Uterus (tissue), 2 donors: ENCODE data around the gene S100A3.

Experiments
- POLR2A ChIP-seq, 2 donors: fragments of 450-650 bp; IDR thresholded peaks; one replicate each; pipeline ENCODE4 v1.6.1; 2016; ENCODE audit warnings: antibody characterized with exemption in 2 of 2, mild to moderate bottlenecking in 1 of 2, moderate library complexity in 1 of 2
- TF ChIP-seq, protein P1 (sequence below), 4 experiments: fragments of 200-600 bp in 2 of 4; fragments of 450-650 bp in 2 of 4; sonication (generic) in 2 of 4; IDR thresholded peaks; one replicate each; pipeline ENCODE4 v1.5.1; 2016 to 2019; ENCODE audit warnings: antibody characterized with exemption in 4 of 4, mild to moderate bottlenecking in 2 of 4, moderate library complexity in 1 of 4

DNA sequence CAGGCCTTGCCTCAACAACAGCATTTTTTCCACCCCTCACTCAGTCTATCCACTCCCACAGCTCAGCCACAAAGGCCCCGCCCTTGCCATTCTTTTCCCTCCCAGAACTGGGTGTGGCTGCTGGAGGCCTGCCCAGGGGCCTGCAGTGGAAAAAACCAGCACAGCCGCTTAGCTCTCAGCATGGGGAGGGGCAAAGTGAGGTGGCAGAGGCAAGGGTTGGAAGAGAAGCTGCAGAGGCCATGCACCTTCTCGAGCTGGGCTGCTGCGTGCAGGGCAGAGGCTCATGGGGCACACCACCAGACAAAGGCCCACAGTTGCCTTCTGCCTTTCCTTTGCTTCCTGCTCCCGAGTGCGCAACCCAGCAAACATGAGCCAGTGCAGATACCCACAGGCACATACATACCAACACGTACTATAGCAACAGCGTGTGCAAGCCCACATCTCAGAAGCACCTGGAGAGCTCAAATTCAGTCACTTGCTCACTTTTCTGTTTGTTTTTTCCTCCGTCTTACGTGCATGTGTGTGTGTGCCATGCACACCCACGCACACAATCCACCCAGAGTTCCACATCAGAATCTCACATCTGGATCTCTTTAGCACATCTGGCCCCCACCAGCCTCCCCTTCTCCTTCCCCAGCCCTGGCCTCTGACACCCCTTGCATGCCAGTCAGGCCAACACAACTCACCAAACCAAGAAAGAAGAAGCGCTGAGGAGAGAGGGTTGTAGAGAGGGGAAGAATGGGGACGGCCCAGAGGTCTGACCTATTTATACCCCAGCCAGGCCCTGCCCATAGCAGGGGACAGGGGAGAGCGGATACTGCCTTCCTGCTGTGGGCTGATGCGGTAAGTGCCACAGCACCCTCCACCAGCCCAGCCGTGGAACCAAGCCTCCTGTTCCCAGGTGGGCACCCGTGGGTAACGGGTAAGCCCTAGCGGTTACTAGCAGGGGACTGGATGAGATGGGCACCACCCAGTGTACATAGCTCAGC lies 3.7 kb downstream of the S100A3 start, which contains the start of gene S100A4:
- TF ChIP-seq, protein P1, sequence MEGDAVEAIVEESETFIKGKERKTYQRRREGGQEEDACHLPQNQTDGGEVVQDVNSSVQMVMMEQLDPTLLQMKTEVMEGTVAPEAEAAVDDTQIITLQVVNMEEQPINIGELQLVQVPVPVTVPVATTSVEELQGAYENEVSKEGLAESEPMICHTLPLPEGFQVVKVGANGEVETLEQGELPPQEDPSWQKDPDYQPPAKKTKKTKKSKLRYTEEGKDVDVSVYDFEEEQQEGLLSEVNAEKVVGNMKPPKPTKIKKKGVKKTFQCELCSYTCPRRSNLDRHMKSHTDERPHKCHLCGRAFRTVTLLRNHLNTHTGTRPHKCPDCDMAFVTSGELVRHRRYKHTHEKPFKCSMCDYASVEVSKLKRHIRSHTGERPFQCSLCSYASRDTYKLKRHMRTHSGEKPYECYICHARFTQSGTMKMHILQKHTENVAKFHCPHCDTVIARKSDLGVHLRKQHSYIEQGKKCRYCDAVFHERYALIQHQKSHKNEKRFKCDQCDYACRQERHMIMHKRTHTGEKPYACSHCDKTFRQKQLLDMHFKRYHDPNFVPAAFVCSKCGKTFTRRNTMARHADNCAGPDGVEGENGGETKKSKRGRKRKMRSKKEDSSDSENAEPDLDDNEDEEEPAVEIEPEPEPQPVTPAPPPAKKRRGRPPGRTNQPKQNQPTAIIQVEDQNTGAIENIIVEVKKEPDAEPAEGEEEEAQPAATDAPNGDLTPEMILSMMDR (IDR thresholded peaks at IDR 0.05): no peak
- TF ChIP-seq POLR2A (IDR thresholded peaks at IDR 0.05): peak; percentile 39 to 83
